ENCODE results near the gene ALG14.

DNA sequence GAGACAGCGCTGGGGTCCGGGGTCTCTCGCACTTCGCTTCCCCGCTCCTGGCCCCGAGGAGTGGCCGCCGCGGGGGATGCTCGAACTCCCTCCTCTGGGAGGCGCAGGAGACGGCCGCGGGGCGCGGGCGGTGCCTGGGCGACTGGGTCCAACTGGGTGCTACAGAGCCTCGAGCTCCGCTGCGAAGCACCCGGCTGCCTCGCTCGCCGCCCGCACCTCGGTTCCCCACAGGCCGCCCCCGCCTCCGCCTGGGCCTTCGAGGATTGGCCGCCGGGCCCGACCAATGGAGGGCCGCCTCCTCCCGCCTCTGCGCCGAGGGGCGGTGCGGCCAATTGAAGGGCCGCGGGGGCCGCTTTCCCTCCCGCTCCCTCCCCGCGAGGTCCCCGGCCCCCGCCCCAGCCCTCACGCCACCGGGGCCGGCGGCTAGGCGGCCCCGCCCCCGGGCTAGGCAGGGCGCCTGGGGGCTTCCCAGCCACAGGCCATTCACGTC lies 145.8 kb downstream of the ALG14 start, which contains the start of gene CNN3:
- TF ChIP-seq, protein P1, sequence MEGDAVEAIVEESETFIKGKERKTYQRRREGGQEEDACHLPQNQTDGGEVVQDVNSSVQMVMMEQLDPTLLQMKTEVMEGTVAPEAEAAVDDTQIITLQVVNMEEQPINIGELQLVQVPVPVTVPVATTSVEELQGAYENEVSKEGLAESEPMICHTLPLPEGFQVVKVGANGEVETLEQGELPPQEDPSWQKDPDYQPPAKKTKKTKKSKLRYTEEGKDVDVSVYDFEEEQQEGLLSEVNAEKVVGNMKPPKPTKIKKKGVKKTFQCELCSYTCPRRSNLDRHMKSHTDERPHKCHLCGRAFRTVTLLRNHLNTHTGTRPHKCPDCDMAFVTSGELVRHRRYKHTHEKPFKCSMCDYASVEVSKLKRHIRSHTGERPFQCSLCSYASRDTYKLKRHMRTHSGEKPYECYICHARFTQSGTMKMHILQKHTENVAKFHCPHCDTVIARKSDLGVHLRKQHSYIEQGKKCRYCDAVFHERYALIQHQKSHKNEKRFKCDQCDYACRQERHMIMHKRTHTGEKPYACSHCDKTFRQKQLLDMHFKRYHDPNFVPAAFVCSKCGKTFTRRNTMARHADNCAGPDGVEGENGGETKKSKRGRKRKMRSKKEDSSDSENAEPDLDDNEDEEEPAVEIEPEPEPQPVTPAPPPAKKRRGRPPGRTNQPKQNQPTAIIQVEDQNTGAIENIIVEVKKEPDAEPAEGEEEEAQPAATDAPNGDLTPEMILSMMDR (tag by site-specific recombination; IDR thresholded peaks at IDR 0.05) = no peak; the same call in 1 of the 2 replicates
- TF ChIP-seq ZNF530 (tag by site-specific recombination; IDR thresholded peaks at IDR 0.05; ENCODE audit: low read depth) (no peak), ZNF16 (tag by site-specific recombination; IDR thresholded peaks at IDR 0.05; ENCODE audit: low read depth) (no peak), ZNF2 (tag by site-specific recombination; IDR thresholded peaks at IDR 0.05) (peak; percentile 74; the same call in 1 of the 2 replicates), TCF7L2 (IDR thresholded peaks at IDR 0.05; ENCODE audit: borderline replicate concordance, low read depth, low read length) (0 out of 2 replicates have a peak, but pooled peaks have one; percentile 20), ZNF501 (tag by site-specific recombination; IDR thresholded peaks at IDR 0.05) (peak; percentile 94), RBAK (tag by site-specific recombination; IDR thresholded peaks at IDR 0.05) (no peak)
- TF ChIP-seq, protein P2, sequence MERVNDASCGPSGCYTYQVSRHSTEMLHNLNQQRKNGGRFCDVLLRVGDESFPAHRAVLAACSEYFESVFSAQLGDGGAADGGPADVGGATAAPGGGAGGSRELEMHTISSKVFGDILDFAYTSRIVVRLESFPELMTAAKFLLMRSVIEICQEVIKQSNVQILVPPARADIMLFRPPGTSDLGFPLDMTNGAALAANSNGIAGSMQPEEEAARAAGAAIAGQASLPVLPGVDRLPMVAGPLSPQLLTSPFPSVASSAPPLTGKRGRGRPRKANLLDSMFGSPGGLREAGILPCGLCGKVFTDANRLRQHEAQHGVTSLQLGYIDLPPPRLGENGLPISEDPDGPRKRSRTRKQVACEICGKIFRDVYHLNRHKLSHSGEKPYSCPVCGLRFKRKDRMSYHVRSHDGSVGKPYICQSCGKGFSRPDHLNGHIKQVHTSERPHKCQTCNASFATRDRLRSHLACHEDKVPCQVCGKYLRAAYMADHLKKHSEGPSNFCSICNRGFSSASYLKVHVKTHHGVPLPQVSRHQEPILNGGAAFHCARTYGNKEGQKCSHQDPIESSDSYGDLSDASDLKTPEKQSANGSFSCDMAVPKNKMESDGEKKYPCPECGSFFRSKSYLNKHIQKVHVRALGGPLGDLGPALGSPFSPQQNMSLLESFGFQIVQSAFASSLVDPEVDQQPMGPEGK (tag by site-specific recombination; IDR thresholded peaks at IDR 0.05) = peak; percentile 88
- TF ChIP-seq, protein P3, sequence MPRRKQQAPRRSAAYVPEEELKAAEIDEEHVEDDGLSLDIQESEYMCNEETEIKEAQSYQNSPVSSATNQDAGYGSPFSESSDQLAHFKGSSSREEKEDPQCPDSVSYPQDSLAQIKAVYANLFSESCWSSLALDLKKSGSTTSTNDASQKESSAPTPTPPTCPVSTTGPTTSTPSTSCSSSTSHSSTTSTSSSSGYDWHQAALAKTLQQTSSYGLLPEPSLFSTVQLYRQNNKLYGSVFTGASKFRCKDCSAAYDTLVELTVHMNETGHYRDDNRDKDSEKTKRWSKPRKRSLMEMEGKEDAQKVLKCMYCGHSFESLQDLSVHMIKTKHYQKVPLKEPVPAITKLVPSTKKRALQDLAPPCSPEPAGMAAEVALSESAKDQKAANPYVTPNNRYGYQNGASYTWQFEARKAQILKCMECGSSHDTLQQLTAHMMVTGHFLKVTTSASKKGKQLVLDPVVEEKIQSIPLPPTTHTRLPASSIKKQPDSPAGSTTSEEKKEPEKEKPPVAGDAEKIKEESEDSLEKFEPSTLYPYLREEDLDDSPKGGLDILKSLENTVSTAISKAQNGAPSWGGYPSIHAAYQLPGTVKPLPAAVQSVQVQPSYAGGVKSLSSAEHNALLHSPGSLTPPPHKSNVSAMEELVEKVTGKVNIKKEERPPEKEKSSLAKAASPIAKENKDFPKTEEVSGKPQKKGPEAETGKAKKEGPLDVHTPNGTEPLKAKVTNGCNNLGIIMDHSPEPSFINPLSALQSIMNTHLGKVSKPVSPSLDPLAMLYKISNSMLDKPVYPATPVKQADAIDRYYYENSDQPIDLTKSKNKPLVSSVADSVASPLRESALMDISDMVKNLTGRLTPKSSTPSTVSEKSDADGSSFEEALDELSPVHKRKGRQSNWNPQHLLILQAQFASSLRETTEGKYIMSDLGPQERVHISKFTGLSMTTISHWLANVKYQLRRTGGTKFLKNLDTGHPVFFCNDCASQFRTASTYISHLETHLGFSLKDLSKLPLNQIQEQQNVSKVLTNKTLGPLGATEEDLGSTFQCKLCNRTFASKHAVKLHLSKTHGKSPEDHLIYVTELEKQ (tag by site-specific recombination; IDR thresholded peaks at IDR 0.05; ENCODE audit: borderline replicate concordance) = no peak

Measured in HEK293 (cell line).